WTC11 (cell line): ENCODE results near the gene FNDC5. TPM values are rescaled to one million over a fixed set of nuclear protein-coding genes. Genes with fewer than 3 reads are reported as not detected.
A peak's percentile ranks its signal among the peaks of the same experiment; 100 is the strongest.

Source experiments
- ATAC-seq: fragments of 200-7000 bp; cut with Tn5 transposase; 2 replicates; pipeline ENCODE4 v1.10.0; 2021; ENCODE audit warnings: mild to moderate bottlenecking, moderate library complexity
- CTCF ChIA-PET: fragments of 300-600 bp; sonication (Branson Sonifier 250); formaldehyde crosslinking; loops from one replicate; lab custom pipeline; 2021; ENCODE audit warnings: antibody characterized with exemption; lab: Charles Lee
- POLR2A ChIA-PET: fragments of 350-600 bp; sonication (Branson Sonifier 250); formaldehyde crosslinking; loops from one replicate; lab custom pipeline; 2021; ENCODE audit warnings: antibody characterized with exemption; lab: Charles Lee
- DNase-seq: peaks from one replicate; pipeline ENCODE4 v3.0.0; 2021; ENCODE audit warnings: low spot score
- H3K27ac Mint-ChIP-seq: 2 replicates; pipeline ENCODE4 v1.8.0; 2021; ENCODE audit warnings: mixed read lengths
- H3K27me3 Mint-ChIP-seq: 2 replicates; pipeline ENCODE4 v1.8.0; 2021; ENCODE audit warnings: low read depth, mild to moderate bottlenecking, moderate library complexity, mixed read lengths
- H3K36me3 Mint-ChIP-seq: 2 replicates; pipeline ENCODE4 v1.8.0; 2021; ENCODE audit warnings: mixed read lengths
- H3K4me1 Mint-ChIP-seq: 2 replicates; pipeline ENCODE4 v1.8.0; 2022; ENCODE audit warnings: mixed read lengths
- H3K4me3 Mint-ChIP-seq: 2 replicates; pipeline ENCODE4 v1.8.0; 2021; ENCODE audit warnings: mild to moderate bottlenecking, moderate library complexity, mixed read lengths
- H3K9me3 Mint-ChIP-seq: 2 replicates; pipeline ENCODE4 v1.8.0; 2021; ENCODE audit warnings: mixed read lengths
- ERG ChIP-seq: fragments of 250-450 bp; sonication (Bioruptor Pico); IDR thresholded peaks from 2 replicates; pipeline ENCODE4 v1.8.0; 2021; ENCODE audit warnings: mild to moderate bottlenecking
- GABPB1 ChIP-seq: sonication (generic); formaldehyde crosslinking; IDR thresholded peaks from 2 replicates; pipeline ENCODE4 v1.8.1; 2023; ENCODE audit warnings: mild to moderate bottlenecking, missing genetic modification reagents
- SP1 ChIP-seq: sonication (generic); formaldehyde crosslinking; conservative IDR thresholded peaks from 2 replicates; pipeline ENCODE4 v1.8.1; 2022; ENCODE audit warnings: missing genetic modification reagents
- ZMAT4 ChIP-seq: fragments of 250-450 bp; sonication (Bioruptor Pico); IDR thresholded peaks from 2 replicates; pipeline ENCODE4 v1.9.0; 2021; ENCODE audit warnings: mild to moderate bottlenecking
- total RNA-seq: library from RNA; stranded (reverse); gene quantifications from 3 replicates; pipeline ENCODE4 v1.2.3, GENCODE V29; 2021

FNDC5 gene
- total RNA-seq, 1 experiment from 2014 or later = 1.2 TPM

GRCh38 chr1:32816676-32817158 is 54.0 kb downstream of the FNDC5 start:
- DNase-seq (no peak), ATAC-seq (no peak)
- Mint-ChIP-seq H3K9me3 (no peaks in the 10 kb centered on the region; the same call in 1 of the 2 replicates), H3K4me3 (peak overlapping the region; percentile 100), H3K27ac (peak overlapping the region; percentile 99), H3K4me1 (peaks cover 56% of the 10 kb centered on the region), H3K27me3 (no peaks in the 10 kb centered on the region)
- ChIA-PET POLR2A (interaction anchor here (0.6 to 1.1 kb wide), 3 partner anchors 35 to 59 kb away, joined by 3 to 4 read pairs (median 3); no protein-coding TSS in a partner anchor), CTCF (interaction anchor here (1.9 kb wide), 1 partner anchor 60 kb away, joined by 5 read pairs; no protein-coding TSS in a partner anchor)
- 0 out of 2 replicates have a peak, but pooled peaks have one; percentile 51 for TF ChIP-seq ZMAT4 (CRISPR knock-in tag)
- no peak for TF ChIP-seq SP1
- TF ChIP-seq, all 79 proteins: peak for 1
- H3K36me3 Mint-ChIP-seq = peaks cover 18% of the 10 kb centered on the region

GRCh38 chr1:32813941-32814739 is 56.6 kb downstream of the FNDC5 start:
- peak; percentile 88 for TF ChIP-seq GABPB1 (CRISPR knock-in tag)
- TF ChIP-seq ERG = no peak
- no peak for DNase-seq
- Mint-ChIP-seq H3K4me3 (peak overlapping the region; percentile 4; the same call in 1 of the 2 replicates), H3K4me1 (peaks cover 60% of the 10 kb centered on the region), H3K27ac (peak overlapping the region; percentile 86), H3K9me3 (no peaks in the 10 kb centered on the region; the same call in 1 of the 2 replicates), H3K36me3 (peaks cover 43% of the 10 kb centered on the region), H3K27me3 (no peaks in the 10 kb centered on the region)
- no peak for ATAC-seq
- ChIA-PET POLR2A (no interaction called here), CTCF (interaction anchor here (1.1 kb wide), 1 partner anchor 59 kb away, joined by 3 read pairs; no protein-coding TSS in a partner anchor)

Other genes starting within 250 kb of the FNDC5 start
- gene ZBTB8OS, start 220.4 kb downstream of the FNDC5 start, total RNA-seq = 56.7 to 60.5 TPM (median 59.0 TPM) in 3 replicates
- 331 to 339 TPM (median 333 TPM) in 3 replicates for gene RBBP4, start 219.7 kb downstream of the FNDC5 start, total RNA-seq
- gene SYNC, start 168.1 kb downstream of the FNDC5 start, total RNA-seq = 0.09 to 0.21 TPM (median 0.11 TPM) in 3 replicates
- 142 to 197 TPM (median 154 TPM) in 3 replicates for gene YARS1, start 53.6 kb downstream of the FNDC5 start, total RNA-seq
- gene S100PBP, start 53.3 kb downstream of the FNDC5 start, total RNA-seq = 62.9 to 73.2 TPM (median 70.2 TPM) in 3 replicates
- 1.5 to 2.2 TPM (median 1.9 TPM) in 3 replicates for gene HPCA, start 15.6 kb upstream of the FNDC5 start, total RNA-seq
- gene TMEM54, start 30.5 kb upstream of the FNDC5 start, total RNA-seq = 20.7 to 29.0 TPM (median 24.9 TPM) in 3 replicates
- gene RNF19B, start 93.9 kb upstream of the FNDC5 start, total RNA-seq = 14.8 to 21.9 TPM (median 15.4 TPM) in 3 replicates
- 124 to 132 TPM (median 130 TPM) in 3 replicates for gene AK2, start 166.0 kb upstream of the FNDC5 start, total RNA-seq
- 0.89 to 1.7 TPM (median 1.1 TPM) in 3 replicates for gene AZIN2, start 210.2 kb upstream of the FNDC5 start, total RNA-seq